Measurements from ENCODE around the gene MRPL46. TPM values are rescaled to one million over a fixed set of nuclear protein-coding genes. Genes with fewer than 3 reads are reported as not detected.

Gene MRPL46
- total RNA-seq, 1 donor from 2014 or later = 25.9 TPM

GRCh38 chr15:88509964-88510363 lies 42.8 kb upstream of the MRPL46 start:
- no peaks in the 10 kb centered on the region for H3K27me3 Mint-ChIP-seq (ENCODE audit: low read depth)
- no peak for DNase-seq (ENCODE audit: low read depth, low spot score)
- no peak overlapping the region for H3K27ac Mint-ChIP-seq (ENCODE audit: unreplicated experiment)
- peaks cover 24% of the 10 kb centered on the region for H3K36me3 Mint-ChIP-seq (ENCODE audit: low read depth)
- H3K9me3 Mint-ChIP-seq = no peaks in the 10 kb centered on the region
- TF ChIP-seq CTCF (conservative IDR thresholded peaks at IDR 0.05) = no peak
- H3K4me1 Mint-ChIP-seq = no peaks in the 10 kb centered on the region
- no peak overlapping the region for H3K4me3 Mint-ChIP-seq

GRCh38 chr15:88509321-88509720 lies 42.1 kb upstream of the MRPL46 start:
- TF ChIP-seq CTCF (conservative IDR thresholded peaks at IDR 0.05) = no peak
- no peak for DNase-seq (ENCODE audit: low read depth, low spot score)
- Mint-ChIP-seq H3K27me3 (ENCODE audit: low read depth) (no peaks in the 10 kb centered on the region), H3K36me3 (ENCODE audit: low read depth) (peaks cover 24% of the 10 kb centered on the region), H3K9me3 (no peaks in the 10 kb centered on the region), H3K4me3 (no peak overlapping the region), H3K27ac (ENCODE audit: unreplicated experiment) (no peak overlapping the region), H3K4me1 (no peaks in the 10 kb centered on the region)

GRCh38 chr15:88506628-88507027 lies 39.4 kb upstream of the MRPL46 start:
- Mint-ChIP-seq H3K27me3 (ENCODE audit: low read depth) (no peaks in the 10 kb centered on the region), H3K4me1 (no peaks in the 10 kb centered on the region), H3K9me3 (no peaks in the 10 kb centered on the region), H3K36me3 (ENCODE audit: low read depth) (peaks cover 21% of the 10 kb centered on the region), H3K4me3 (no peak overlapping the region), H3K27ac (ENCODE audit: unreplicated experiment) (no peak overlapping the region)
- no peak for DNase-seq (ENCODE audit: low read depth, low spot score)
- no peak for TF ChIP-seq CTCF (conservative IDR thresholded peaks at IDR 0.05)

GRCh38 chr15:88505721-88506120 lies 38.5 kb upstream of the MRPL46 start:
- no peak for DNase-seq (ENCODE audit: low read depth, low spot score)
- H3K4me3 Mint-ChIP-seq = no peak overlapping the region
- no peaks in the 10 kb centered on the region for H3K4me1 Mint-ChIP-seq
- H3K9me3 Mint-ChIP-seq = no peaks in the 10 kb centered on the region
- H3K27me3 Mint-ChIP-seq (ENCODE audit: low read depth) = no peaks in the 10 kb centered on the region
- TF ChIP-seq CTCF (conservative IDR thresholded peaks at IDR 0.05) = no peak
- peaks cover 16% of the 10 kb centered on the region for H3K36me3 Mint-ChIP-seq (ENCODE audit: low read depth)
- no peak overlapping the region for H3K27ac Mint-ChIP-seq (ENCODE audit: unreplicated experiment)

GRCh38 chr15:88504445-88504844 lies 37.3 kb upstream of the MRPL46 start:
- Mint-ChIP-seq H3K36me3 (ENCODE audit: low read depth) (peaks cover 9% of the 10 kb centered on the region), H3K4me3 (no peak overlapping the region), H3K9me3 (no peaks in the 10 kb centered on the region), H3K27ac (ENCODE audit: unreplicated experiment) (no peak overlapping the region), H3K4me1 (no peaks in the 10 kb centered on the region), H3K27me3 (ENCODE audit: low read depth) (no peaks in the 10 kb centered on the region)
- no peak for TF ChIP-seq CTCF (conservative IDR thresholded peaks at IDR 0.05)
- DNase-seq (ENCODE audit: low read depth, low spot score) = no peak

- H3K27ac Mint-ChIP-seq (ENCODE audit: unreplicated experiment) = no peak overlapping the region
- H3K27me3 Mint-ChIP-seq (ENCODE audit: low read depth) = no peaks in the 10 kb centered on the region
- H3K4me1 Mint-ChIP-seq = no peaks in the 10 kb centered on the region
- no peak for TF ChIP-seq CTCF (conservative IDR thresholded peaks at IDR 0.05)
- H3K4me3 Mint-ChIP-seq = no peak overlapping the region
- no peak for DNase-seq (ENCODE audit: low read depth, low spot score)
- H3K9me3 Mint-ChIP-seq = no peaks in the 10 kb centered on the region
- H3K36me3 Mint-ChIP-seq (ENCODE audit: low read depth) = no peaks in the 10 kb centered on the region
Measured at GRCh38 chr15:88498996-88499395, 31.8 kb upstream of the MRPL46 start.

Data from neural crest cell (in vitro differentiated cells).